HG02588 (cell line): ENCODE data around the gene PSMG1.
"Not testable (repeated sequence)": the region's sequence is repeated elsewhere in the genome, so short reads cannot be mapped to it uniquely, and the experiment has no call there.

Experiments
- ATAC-seq: cut with Tn5 transposase; IDR thresholded peaks from one replicate; pipeline ENCODE4 v1.9.1; 2021; ENCODE audit warnings: mild to moderate bottlenecking, moderate library complexity; ENCODE audit not compliant: unreplicated experiment

The PSMG1 gene

GRCh38 chr21:39159342-39160063 is 23.7 kb downstream of the PSMG1 start:
- ATAC-seq: no peak

GRCh38 chr21:39157241-39157640 is 26.0 kb downstream of the PSMG1 start:
- ATAC-seq: not testable (repeated sequence)

- no peak for ATAC-seq
These were observed 27.2 kb downstream of the PSMG1 start for GRCh38 chr21:39156024-39156423.

GRCh38 chr21:39155578-39155977 is 27.7 kb downstream of the PSMG1 start:
- ATAC-seq: no peak

DNA sequence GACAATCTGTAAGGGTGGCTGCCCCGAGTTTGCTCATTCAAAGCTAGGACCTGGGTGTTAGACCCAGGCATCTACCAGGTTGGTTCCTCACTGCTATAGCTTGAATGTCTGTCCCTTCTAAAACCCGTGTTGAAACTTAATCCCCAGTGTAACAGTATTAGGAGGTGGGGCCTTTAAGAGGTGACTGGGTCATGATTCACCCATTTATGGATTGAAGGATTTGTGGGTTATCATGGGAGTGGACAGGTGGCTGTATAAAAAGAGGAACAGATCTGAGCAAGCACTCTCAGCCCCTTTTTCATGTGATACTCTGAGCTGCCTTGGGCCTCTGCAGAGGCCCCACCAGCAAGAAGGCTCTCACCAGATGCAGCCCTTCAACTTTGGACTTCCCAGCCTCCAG is 29.4 kb downstream of the PSMG1 start:
- ATAC-seq: no peak

DNA sequence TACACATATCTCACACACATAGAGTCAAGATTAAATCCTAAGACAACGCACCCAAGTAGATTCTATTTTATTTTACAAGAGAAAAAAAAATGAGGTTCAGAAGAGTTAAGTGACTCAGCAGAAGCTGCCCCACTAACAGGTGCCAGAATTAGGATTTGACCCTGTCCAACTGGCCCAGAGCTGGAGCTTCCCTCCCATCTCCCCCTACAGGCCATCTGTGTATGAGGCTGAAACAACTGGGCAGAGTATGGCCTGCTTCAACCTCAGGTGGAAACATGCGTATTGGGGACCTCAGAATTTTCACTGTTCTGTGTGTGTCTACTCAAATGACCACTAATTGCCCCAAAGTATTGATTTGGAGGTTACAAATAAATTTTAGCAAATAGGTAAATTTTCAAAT is 29.9 kb downstream of the PSMG1 start:
- ATAC-seq: no peak

DNA sequence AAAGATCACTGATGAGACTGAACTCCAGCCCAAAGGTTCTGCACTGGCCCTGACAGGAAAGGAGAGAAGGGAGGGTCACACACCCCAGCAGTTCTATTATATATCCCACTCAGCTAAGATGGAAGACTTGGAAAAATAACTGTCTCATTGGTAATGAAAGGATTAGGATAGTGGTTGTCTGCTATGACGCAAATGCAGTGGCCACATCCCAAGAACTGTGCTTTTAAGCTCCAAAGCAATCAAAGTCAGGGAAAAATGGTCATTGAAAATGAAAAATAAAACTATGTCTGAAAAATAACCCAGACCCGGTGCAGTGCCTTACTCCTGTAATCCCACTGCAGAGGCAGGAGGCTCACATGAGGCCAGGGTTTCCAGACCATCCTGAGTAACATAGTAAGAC is 31.0 kb downstream of the PSMG1 start:
- ATAC-seq: no peak

DNA sequence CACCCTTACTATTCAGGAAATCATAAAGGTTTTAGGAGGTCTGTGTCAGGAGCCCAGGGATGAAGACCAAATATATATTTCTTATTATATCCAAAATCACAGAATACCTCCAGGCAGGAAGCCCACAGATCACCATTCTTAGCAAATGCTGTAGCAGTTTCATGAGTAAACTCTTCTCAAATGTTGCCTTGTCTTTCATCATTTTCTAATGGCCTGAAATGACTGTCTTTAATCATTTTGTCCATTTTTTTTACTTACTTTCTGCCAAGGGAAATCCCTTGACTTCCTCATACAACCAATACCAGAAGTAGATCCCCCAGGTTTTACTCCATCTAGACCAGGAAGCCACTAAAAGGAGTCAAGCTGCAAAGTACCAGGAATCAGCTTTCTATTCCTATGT is 32.4 kb downstream of the PSMG1 start:
- ATAC-seq: no peak

GRCh38 chr21:39150316-39150715 is 32.9 kb downstream of the PSMG1 start:
- no peak for ATAC-seq

DNA sequence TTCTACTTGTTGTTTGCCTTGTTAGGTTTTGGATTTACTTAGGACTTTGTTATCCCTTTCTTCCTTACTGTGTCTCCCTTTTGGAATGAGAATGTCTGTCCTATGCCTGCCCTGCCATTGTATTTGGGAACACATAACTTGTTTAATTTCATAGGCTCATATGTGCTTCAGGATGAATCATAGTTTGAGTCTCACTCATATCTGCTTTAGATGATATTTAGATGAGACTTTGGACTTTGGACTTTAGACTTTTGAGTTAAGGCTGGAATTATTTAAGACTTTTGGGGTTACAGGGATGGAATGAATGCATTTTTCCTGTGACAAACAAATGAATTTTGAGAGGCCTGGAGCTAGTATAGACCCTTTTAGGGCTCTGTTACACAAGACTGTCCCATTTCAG is 33.4 kb downstream of the PSMG1 start:
- ATAC-seq: no peak

- ATAC-seq: no peak
These were observed 34.3 kb downstream of the PSMG1 start for GRCh38 chr21:39148975-39149374.

DNA sequence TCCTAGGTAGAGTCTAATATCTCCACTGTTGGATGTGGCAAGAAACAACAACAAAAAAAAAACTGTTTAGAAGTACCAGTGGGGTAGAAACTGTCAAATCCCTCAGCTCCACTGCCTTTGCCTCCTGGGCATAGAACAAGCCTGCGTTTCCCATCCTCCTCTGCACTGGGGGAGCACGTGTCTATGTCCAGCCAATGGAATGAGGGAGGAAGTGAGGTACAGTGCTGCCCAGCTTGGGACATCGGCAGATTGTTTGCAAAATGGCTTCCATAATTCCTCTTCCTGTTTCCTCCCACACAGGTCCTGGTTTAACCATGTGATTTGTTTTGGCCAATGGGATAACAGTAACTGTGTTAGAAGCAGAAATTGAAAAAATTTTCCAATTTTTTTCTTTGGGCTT is 39.1 kb downstream of the PSMG1 start:
- ATAC-seq: no peak

GRCh38 chr21:39142972-39143371 is 40.3 kb downstream of the PSMG1 start:
- ATAC-seq: no peak

- ATAC-seq: no peak
These were observed 41.7 kb downstream of the PSMG1 start for GRCh38 chr21:39141502-39141901.

DNA sequence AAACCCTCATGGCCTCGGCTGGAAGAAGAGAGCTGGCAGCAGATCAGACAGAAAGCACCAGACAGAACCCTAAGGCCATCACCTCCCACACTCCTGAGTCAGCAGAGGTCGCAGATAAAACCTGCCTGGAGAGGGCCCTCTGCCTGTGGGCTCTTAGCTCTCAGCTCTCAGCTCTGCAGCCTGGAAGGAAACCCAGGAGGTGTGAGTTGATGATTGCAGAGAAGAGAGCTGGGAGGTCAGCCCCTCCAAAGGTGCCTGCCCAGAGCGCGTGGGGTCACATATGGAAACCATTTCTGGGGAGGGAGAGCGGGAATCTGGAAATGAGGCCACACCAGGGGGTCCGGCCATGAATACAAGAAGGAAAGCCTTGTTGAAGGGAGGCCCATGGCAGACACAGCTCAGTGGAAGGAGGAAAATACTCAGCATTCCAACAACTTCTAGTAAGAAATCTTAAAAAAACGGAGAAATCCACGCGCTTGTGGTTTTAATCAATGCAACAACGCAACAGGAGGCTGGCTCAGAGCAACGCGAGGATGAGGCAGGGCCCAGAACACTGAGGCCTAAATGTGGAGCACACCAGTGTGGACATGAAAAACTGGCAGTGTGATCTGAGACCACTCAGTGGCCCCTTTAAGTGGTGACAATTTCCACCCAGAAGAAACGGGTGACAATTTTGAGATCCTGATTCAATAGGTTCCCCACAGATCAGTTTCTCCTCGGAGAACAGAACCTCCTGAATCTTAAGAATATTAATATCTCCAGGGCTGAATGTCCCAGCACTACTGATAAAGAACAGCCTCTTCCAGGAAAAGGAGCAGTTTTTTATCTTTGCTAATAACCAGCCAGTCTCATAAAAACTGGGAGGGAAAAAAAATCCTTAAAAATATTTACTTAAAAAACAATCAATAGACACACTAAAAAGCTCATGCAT is 45.7 kb downstream of the PSMG1 start:
- ATAC-seq: no peak

DNA sequence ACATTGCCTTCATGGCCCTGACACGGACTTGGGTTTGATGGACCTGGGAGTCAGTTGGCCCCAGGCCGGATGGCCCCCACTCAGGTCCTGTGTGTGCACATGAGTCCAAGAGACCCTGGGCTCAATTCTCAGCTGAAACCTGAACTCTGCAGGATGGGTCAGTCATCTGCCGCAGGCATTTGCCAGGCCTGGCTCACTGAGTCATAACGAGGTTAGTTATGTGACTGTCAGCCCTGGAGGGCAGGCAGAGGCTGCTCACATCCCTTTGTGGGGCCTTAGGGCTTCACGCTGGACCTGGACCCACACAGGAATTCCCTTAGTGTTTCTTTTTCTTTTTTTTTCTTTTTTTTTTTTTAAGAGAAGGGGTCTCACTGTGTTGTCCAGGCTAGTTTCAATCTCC is 46.5 kb downstream of the PSMG1 start:
- no peak for ATAC-seq

- not testable (repeated sequence) for ATAC-seq
These were observed 47.1 kb downstream of the PSMG1 start for GRCh38 chr21:39136138-39136537.

DNA sequence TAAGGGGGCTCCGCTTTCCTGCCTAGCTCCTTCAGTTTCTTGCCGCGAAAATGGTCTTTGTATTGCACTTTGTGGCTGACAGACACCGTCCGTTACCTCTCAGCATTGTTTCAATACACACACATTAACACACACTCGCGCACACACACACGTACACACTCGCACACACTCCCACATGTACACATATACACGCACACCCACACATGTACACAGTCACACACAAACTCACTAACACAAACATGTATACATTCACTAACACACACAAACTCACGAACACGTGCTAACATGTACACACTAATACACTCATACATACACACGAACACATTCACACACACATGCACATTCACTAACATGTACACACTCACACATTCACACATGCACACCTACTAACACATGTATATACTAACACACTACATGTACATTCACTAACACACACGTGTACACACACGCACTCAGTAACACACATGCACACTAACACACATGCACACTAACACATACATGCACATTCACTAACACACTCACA is 48.9 kb downstream of the PSMG1 start:
- no peak for ATAC-seq

- ATAC-seq: no peak
These were observed 51.0 kb downstream of the PSMG1 start for GRCh38 chr21:39132248-39132647.

- ATAC-seq: no peak
These were observed 51.5 kb downstream of the PSMG1 start for GRCh38 chr21:39131791-39132190.

GRCh38 chr21:39127506-39127905 is 55.7 kb downstream of the PSMG1 start:
- no peak for ATAC-seq

DNA sequence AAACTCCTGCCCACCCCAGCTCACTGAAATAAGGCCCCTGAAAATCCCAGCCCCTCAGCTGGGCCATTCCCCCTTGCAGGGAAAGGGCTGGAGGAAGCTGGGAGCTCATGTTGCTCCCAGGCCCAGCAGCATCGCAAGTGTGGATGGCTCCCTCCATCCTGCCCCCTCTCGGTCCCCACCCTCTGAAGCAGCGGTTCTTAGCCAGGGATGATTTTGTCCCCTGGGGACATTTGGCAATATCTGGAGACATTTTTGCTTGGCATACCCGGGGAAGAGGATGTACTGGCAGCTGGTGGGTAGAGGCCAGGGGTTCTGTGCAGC is 56.8 kb downstream of the PSMG1 start:
- ATAC-seq: no peak
